ENCODE data around the gene TAF5. TPM values are rescaled to one million over a fixed set of nuclear protein-coding genes. Genes with fewer than 3 reads are reported as not detected.

Gene TAF5
- polyA plus RNA-seq = 7.2 and 9.2 TPM in 2 replicates
- 11.2 and 12.3 TPM in 2 replicates for polyA minus RNA-seq

DNA sequence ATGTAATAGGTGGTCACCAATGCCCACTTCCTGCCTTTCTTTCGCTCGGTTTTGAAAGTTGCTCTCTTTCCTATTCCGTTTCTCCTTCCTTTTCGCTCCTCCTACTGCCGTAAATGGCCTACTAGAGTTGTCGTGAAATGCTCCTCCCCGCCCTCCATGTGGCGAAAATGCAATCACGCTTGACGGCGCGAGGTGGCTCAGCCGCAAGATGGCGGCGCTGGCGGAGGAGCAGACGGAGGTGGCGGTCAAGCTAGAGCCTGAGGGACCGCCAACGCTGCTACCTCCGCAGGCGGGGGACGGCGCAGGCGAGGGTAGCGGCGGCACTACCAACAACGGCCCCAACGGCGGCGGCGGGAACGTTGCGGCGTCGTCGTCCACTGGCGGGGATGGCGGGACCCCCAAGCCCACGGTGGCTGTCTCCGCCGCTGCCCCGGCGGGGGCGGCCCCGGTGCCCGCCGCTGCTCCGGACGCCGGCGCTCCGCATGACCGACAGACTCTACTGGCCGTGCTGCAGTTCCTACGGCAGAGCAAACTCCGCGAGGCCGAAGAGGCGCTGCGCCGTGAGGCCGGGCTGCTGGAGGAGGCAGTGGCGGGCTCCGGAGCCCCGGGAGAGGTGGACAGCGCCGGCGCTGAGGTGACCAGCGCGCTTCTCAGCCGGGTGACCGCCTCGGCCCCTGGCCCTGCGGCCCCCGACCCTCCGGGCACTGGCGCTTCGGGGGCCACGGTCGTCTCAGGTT lies at the start of gene TAF5:
TSS of gene TAF5 (plus strand) at position 195 of the 737 bp plus-strand sequence. CDS start at position 209, 14 bp downstream.
- Histone ChIP-seq H3K36me3 (ENCODE audit: insufficient read depth, low read length) (no peaks in the 10 kb centered on the region), H3K4me3 (ENCODE audit: low read length) (peak within 1 kb of the TSS; percentile 97), H3K79me2 (replicated peaks; ENCODE audit: insufficient read depth, low read length) (peaks cover 2% of the 10 kb centered on the region), H2AFZ (ENCODE audit: low read depth, low read length) (peak within 1 kb of the TSS; percentile 22), H3K9me3 (ENCODE audit: low read length) (no peaks in the 10 kb centered on the region), H3F3A (ENCODE audit: insufficient read depth, low read length, poor library complexity, severe bottlenecking) (peaks cover 3% of the 10 kb centered on the region), H3K27ac (ENCODE audit: low read length) (peak within 1 kb of the TSS; percentile 76), H3K27me3 (ENCODE audit: insufficient read depth, low read depth, low read length) (no peaks in the 10 kb centered on the region), H4K20me1 (ENCODE audit: insufficient read depth) (no peaks in the 10 kb centered on the region), H3K9ac (ENCODE audit: low read length) (peak within 1 kb of the TSS; percentile 74), H3K9me2 (ENCODE audit: insufficient read depth, low read length) (no peaks in the 10 kb centered on the region), H3K4me2 (ENCODE audit: low read length) (peak within 1 kb of the TSS; percentile 73)
- TF ChIP-seq RAD21 (conservative IDR thresholded peaks at IDR 0.05) (no peak), TAF1 (IDR thresholded peaks at IDR 0.05; ENCODE audit: low read depth) (peak; percentile 100), REST (IDR thresholded peaks at IDR 0.05; ENCODE audit: borderline replicate concordance) (peak; percentile 99), MXI1 (conservative IDR thresholded peaks at IDR 0.05; ENCODE audit: poor library complexity, severe bottlenecking) (peak; percentile 59), POLR2AphosphoS5 (IDR thresholded peaks at IDR 0.05) (peak; percentile 99)

- no peaks in the 10 kb centered on the region for H3K36me3 ChIP-seq (ENCODE audit: insufficient read depth, low read length)
- no peak overlapping the region for H3K4me2 ChIP-seq (ENCODE audit: low read length)
- no peaks in the 10 kb centered on the region for H3K9me2 ChIP-seq (ENCODE audit: insufficient read depth, low read length)
These were observed 39.9 kb upstream of the TAF5 start for GRCh38 chr10:103327906-103328305.

More at GRCh38 chr10:103327906-103328305, 39.9 kb upstream of the TAF5 start:
- Histone ChIP-seq H2AFZ (ENCODE audit: low read depth, low read length) (no peak overlapping the region), H3K9ac (ENCODE audit: low read length) (no peak overlapping the region), H4K20me1 (ENCODE audit: insufficient read depth) (no peaks in the 10 kb centered on the region), H3K27ac (ENCODE audit: low read length) (no peak overlapping the region), H3K79me2 (replicated peaks; ENCODE audit: insufficient read depth, low read length) (no peaks in the 10 kb centered on the region), H3K9me3 (ENCODE audit: low read length) (no peaks in the 10 kb centered on the region), H3F3A (ENCODE audit: insufficient read depth, low read length, poor library complexity, severe bottlenecking) (no peaks in the 10 kb centered on the region), H3K27me3 (ENCODE audit: insufficient read depth, low read depth, low read length) (no peaks in the 10 kb centered on the region), H3K4me3 (ENCODE audit: low read length) (no peak overlapping the region)
- TF ChIP-seq EP300 (conservative IDR thresholded peaks at IDR 0.05; ENCODE audit: poor library complexity, severe bottlenecking) (no peak), RAD21 (conservative IDR thresholded peaks at IDR 0.05) (no peak), CTCF (IDR thresholded peaks at IDR 0.05; ENCODE audit: poor library complexity, severe bottlenecking) (no peak), EZH2 (IDR thresholded peaks at IDR 0.05; ENCODE audit: borderline replicate concordance, insufficient read depth, low read length, poor library complexity, severe bottlenecking) (no peak), SMC3 (conservative IDR thresholded peaks at IDR 0.05; ENCODE audit: poor library complexity) (no peak), TAF1 (IDR thresholded peaks at IDR 0.05; ENCODE audit: low read depth) (no peak), REST (IDR thresholded peaks at IDR 0.05; ENCODE audit: borderline replicate concordance) (no peak), POLR2AphosphoS5 (IDR thresholded peaks at IDR 0.05) (no peak), MXI1 (conservative IDR thresholded peaks at IDR 0.05; ENCODE audit: poor library complexity, severe bottlenecking) (no peak)

Data from neural cell (in vitro differentiated cells).